DMS 273 (cell line): ENCODE results near the gene PRUNE2.
"Not testable (repeated sequence)": the region's sequence is repeated elsewhere in the genome, so short reads cannot be mapped to it uniquely, and the experiment has no call there.

Source experiments
- DNase-seq: peaks from one replicate; lab custom pipeline; 2025; ENCODE audit not compliant: unreplicated experiment; lab: John Stamatoyannopoulos, UW

The PRUNE2 gene

GRCh38 chr9:76868897-76869296 lies 37.0 kb downstream of the PRUNE2 start:
- DNase-seq: no peak

- DNase-seq: no peak
These were observed 39.2 kb downstream of the PRUNE2 start for GRCh38 chr9:76866689-76867088.

GRCh38 chr9:76863832-76864231 lies 42.1 kb downstream of the PRUNE2 start:
- no peak for DNase-seq

GRCh38 chr9:76859860-76860259 lies 46.1 kb downstream of the PRUNE2 start:
- no peak for DNase-seq

- not testable (repeated sequence) for DNase-seq
These were observed 47.7 kb downstream of the PRUNE2 start for GRCh38 chr9:76858248-76858647.

GRCh38 chr9:76856016-76856415 lies 49.9 kb downstream of the PRUNE2 start:
- DNase-seq: no peak

GRCh38 chr9:76855015-76855414 lies 50.9 kb downstream of the PRUNE2 start:
- DNase-seq: no peak

- DNase-seq: no peak
These were observed 53.9 kb downstream of the PRUNE2 start for GRCh38 chr9:76852026-76852425.

- DNase-seq: no peak
These were observed 59.6 kb downstream of the PRUNE2 start for GRCh38 chr9:76846297-76846696.

GRCh38 chr9:76845254-76845653 lies 60.7 kb downstream of the PRUNE2 start:
- DNase-seq: no peak

- peak; percentile 1 for DNase-seq
These were observed 70.2 kb downstream of the PRUNE2 start for GRCh38 chr9:76835571-76836283.

GRCh38 chr9:76828447-76828846 lies 77.5 kb downstream of the PRUNE2 start:
- no peak for DNase-seq

GRCh38 chr9:76827296-76828080 lies 78.4 kb downstream of the PRUNE2 start:
- no peak for DNase-seq

- DNase-seq: no peak
These were observed 85.5 kb downstream of the PRUNE2 start for GRCh38 chr9:76820431-76820830.

- peak; percentile 19 for DNase-seq
These were observed 87.6 kb downstream of the PRUNE2 start for GRCh38 chr9:76818271-76818670.

- DNase-seq: no peak
These were observed 88.4 kb downstream of the PRUNE2 start for GRCh38 chr9:76817489-76817888.

GRCh38 chr9:76812591-76812990 lies 93.3 kb downstream of the PRUNE2 start:
- DNase-seq: no peak

GRCh38 chr9:76810377-76810957 lies 95.4 kb downstream of the PRUNE2 start:
- DNase-seq: peak; percentile 60

- no peak for DNase-seq
These were observed 97.3 kb downstream of the PRUNE2 start for GRCh38 chr9:76808636-76809035.

- DNase-seq: no peak
These were observed 102.2 kb downstream of the PRUNE2 start for GRCh38 chr9:76803762-76804161.

- DNase-seq: no peak
These were observed 102.8 kb downstream of the PRUNE2 start for GRCh38 chr9:76803083-76803482.

- DNase-seq: no peak
These were observed 105.0 kb downstream of the PRUNE2 start for GRCh38 chr9:76800901-76801300.
